Hypothalamus (tissue), 51 donors: ENCODE data around the gene EXOSC5.

ENCODE experiments used
- DNase-seq, 51 donors: peaks; one replicate each; lab custom pipeline; 2025; lab: John Stamatoyannopoulos, UW

The EXOSC5 gene

DNA sequence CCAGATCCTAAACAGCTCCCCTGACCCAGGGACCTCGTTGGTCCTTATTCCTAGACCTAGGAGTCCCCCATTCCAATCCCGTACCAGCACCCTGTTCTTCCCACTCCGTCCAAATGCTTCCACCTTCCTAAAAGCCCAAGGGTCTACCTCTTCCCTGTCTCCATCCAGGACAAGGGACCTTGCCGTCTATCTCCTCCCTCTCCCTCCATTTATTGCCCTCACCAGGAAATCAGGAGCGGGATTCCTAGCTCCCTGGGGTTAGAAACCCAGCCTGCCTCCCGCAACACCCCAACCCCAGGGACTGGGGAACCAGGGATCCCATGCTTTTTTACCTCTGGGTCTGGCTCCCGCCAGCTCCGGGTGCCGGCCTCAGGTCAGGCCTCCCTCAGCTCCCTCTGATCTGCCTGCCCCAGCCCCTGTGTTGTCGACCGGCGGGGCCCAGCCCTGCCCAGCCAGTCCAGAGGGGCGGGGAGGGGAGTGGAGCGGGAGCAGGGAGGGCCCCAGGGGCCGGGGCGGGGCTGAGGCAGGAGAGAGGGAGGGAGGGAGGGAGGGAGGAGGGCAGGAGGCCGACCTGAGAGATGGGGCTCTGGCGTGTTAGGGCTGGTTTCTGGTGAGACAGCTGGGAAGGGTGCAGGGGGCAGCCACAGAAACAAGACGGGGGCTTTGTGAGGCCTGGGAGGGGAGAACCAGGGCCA is 29.9 kb upstream of the EXOSC5 start, which contains the start of gene B3GNT8:
Gene B3GNT8, minus strand, starts transcription at position 423 of the 695 bp plus-strand sequence. CDS start 596 bp downstream, outside the sequence.
- peak in 5 of 51 donors; percentile 1 to 31 (median 19) for DNase-seq

DNA sequence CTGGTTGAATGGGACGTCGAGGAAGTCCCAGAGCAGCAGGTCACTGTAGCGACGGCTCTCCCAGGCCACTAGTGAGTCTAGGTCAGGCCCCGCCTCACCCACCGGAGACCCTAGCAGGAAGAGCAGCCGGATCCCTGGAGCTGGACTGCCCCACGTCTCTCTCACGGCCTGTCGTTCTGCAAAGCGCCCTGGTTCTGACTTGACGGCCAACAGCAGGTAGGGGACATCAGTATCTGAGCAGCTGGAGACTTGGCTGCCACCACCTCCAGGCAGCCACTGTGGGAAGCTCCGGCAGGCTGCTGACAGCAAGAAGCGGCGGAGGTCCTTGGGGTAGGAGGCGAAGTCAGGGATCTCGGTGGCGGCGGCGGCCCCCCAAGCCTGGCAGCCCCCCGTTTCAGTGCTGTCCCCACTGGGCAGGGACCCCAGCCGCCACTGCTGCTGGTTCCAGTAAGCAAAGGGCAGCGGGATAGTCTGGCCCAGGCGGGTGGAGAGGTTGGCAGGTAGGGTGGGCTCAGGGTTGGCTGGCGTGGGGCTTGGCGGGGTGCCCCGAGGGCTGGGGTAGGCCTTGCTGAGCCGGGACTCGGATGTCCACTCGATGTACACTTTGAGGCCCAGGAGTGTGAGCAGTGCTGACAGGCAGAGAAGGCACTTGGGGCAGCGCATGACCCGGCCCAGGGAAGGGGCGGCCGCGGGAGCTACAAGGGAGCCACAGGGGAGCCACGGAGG is 29.1 kb upstream of the EXOSC5 start:
- DNase-seq, result no peak

DNA sequence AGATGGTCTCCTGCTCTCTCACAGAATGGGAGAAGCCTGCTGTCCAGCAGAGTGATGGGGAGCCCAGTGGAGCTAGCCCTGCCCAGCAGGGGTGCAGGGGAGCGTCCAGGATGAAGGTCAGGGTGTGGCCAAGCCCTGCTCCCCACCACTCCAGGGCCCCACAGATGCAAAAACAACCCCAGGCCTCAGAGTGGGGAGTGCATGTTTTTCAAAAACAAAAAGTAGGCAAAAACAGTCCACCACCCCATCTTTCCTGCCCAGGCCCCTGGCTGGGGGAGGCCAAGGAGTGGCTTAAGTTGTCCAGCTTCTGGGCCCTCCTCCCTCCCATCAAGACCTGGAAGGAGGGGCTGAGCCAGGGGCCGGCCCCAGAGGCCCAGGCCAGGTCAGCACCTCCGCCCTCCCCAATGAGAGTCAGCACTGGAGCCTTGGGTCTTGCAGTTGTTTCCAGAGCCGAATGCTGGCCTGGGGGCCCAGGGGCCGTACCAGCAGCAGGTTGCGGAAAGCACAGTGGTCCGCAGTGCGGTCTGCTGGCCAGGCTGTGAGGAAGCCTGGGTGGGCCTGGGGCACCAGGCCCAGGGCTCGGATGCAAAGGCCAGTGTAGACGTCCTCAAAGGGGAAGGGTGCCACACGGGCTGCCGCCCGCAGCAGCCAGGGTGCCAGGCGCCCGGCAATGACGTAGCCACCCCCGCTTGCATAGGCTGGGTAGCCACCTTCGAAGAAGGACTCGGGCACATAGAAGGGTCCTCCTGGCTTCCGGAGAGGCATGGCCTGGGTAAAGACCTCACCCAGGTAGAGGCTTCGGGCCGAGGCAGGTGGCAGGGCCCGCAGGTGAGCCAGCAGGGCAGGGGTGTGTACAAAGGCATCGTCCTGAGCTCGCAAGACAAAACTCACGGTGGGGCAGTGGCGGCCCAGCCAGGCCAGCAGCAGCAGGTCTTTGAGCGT is 28.3 kb upstream of the EXOSC5 start:
- no peak for DNase-seq

DNA sequence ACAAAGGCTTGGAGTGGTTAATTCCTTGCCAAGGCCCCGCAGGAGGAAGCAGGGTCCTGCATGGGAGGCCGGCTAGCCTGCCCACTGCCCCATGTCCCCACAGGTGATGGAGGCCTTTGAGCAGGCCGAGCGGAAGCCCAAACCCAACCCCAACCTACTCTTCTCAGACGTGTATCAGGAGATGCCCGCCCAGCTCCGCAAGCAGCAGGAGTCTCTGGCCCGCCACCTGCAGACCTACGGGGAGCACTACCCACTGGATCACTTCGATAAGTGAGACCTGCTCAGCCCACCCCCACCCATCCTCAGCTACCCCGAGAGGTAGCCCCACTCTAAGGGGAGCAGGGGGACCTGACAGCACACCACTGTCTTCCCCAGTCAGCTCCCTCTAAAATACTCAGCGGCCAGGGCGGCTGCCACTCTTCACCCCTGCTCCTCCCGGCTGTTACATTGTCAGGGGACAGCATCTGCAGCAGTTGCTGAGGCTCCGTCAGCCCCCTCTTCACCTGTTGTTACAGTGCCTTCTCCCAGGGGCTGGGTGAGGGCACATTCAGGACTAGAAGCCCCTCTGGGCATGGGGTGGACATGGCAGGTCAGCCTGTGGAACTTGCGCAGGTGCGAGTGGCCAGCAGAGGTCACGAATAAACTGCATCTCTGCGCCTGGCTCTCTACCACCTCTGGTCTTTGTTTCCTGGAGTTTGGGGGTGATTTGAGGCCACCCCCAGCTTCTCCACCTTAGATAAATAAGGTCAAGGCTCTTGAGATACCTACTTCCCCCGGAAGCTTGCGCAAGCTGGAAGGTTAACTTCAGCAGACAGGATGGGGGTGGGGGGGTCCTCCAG is 27.4 kb upstream of the EXOSC5 start:
- DNase-seq, result no peak

DNA sequence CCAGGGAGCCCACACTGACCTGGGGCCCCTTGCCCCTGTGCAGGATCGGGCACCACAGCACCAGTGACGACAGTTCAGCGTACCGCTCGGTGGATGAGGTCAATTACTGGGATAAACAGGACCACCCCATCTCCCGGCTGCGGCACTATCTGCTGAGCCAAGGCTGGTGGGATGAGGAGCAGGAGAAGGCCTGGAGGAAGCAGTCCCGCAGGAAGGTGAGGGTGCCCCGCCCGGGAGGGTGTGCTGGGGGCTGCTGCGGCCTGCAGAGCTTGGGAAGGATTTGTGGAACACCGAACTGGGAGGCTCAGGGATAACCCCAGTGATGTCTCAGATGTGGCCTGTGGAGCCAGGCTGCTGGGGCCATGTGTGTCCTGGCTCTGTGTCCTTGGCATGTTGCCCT is 25.8 kb upstream of the EXOSC5 start:
- no peak for DNase-seq

DNA sequence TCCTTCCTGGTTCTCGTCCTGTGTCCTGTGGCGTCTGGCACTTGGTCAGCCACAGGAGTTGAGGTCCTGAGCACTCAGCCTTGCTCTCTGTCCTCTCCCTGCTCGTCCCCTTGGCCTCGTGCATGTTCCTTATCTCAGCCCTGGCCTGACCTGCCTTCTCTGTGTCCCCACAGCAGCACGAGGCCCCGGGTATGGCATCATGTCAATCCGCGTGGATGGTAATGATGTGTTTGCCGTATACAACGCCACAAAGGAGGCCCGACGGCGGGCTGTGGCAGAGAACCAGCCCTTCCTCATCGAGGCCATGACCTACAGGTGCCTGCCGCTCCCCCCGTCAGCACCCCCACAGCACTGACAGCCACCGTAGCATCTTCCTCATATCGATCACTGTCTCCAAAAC is 25.3 kb upstream of the EXOSC5 start:
- no peak for DNase-seq

DNA sequence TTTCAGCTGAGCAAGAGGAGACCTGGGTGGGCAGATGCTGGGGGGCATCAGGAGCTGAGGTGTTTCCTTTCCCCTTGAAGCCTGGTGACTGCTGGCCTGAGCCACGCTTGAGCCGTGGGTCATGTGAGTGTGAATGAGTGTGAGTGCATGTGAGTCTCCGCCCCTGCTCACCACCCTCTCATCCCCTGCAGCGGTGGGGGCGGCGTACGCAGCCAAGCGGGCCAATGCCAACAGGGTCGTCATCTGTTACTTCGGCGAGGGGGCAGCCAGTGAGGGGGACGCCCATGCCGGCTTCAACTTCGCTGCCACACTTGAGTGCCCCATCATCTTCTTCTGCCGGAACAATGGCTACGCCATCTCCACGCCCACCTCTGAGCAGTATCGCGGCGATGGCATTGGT is 24.8 kb upstream of the EXOSC5 start:
- DNase-seq, result no peak

DNA sequence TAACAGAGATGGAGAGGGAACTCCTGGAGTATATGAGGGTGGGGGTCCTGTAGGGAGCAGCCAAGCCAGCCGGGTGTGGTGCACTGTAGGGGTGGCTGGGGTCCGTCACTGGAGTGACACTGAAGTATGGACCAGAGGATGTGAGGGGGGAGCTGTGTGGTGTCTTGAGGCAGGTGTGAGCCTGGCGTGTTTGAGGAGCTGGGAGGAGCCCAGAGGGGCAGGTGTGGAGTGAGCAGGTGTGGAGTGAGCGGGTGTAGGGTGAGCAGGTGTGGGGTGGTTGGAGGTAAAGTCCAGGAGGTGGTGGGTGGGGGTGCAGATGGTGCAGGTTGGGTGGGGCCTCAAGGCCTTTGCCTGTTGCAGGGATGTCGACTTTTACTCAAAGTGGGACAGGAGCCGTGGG is 24.2 kb upstream of the EXOSC5 start:
- DNase-seq, result no peak

DNA sequence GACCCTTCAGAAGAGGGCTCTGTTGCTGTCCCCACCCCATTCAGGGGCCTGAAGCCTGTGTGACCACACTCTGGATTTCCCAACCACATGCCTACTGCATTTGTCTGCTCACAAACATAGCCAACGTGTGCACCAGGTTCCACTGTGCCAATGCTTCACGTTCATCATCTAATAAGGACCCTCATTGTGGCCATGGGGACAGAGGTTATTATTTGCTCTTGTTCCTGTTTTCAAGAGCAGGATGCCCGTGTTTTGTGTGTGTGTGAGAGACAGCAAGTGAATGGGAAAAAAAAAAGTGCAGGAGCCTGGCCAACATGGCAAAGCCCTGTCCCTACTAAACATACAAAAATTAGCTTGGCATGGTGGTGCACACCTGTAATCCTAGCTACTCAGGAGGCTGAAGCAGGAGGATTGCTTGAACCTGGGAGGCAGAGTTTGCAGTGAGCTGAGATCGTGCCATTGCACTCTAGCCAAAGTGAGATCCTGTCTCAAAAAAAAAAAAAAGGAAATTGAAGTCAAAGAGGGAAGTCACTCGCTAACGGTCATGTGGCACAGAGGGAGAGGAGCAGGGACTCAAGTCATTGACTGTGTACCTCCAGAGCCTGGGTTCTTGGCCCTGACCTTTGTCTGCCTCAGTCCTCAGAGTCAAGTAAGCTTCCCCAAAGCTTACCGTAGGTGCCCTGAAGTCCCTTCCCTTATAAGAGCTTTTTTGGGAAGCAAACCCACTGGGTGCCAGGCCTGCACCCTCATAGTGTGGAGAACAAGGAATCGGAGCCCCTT is 23.1 kb upstream of the EXOSC5 start:
- DNase-seq, result peak in 3 of 51 donors; percentile 9 to 13 (median 11)

DNA sequence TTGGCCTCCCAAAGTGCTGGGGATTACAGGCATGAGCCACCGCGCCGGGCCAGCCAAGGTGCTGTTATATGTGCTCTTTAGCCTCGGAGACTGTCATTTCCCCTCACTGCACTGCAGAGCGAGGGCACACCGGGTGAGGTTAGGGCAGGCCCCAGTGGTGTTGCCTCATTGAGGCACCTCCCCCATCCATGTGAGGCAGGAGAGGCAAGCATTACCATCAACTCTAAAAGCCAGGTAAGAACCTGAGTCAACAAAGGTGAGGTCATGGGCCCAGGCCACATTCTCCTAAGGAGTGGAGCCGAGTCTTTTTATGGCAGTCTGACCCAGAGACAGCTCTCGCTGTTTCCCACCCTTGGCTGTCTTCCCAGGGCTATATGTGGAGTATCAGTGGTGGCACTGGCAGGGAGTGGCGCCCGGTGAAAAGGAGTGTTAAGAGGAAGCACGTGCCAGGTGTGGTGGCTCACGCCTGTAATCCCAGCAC is 19.1 kb upstream of the EXOSC5 start:
- DNase-seq, result no peak

DNA sequence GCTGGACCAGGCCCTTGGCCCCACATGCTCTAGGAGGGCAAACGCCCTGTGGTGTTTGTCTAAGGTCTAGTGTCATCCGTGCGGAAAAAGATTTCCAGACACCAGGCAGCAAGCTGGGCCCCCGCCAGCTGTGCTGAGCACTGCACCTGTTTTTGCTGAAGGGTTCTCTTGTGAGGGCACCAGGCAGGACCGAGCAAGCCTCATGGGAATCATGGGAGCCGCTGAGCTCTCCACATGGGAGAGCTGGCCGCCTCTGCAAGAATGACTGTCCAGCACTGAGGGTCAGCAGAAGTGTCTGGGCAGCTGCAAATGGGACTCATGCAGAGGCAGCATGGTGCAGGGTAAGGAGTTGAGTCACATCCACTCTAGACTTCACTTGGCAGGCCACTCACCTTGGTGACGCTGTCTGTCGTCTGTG is 18.0 kb upstream of the EXOSC5 start:
- DNase-seq, result no peak

DNA sequence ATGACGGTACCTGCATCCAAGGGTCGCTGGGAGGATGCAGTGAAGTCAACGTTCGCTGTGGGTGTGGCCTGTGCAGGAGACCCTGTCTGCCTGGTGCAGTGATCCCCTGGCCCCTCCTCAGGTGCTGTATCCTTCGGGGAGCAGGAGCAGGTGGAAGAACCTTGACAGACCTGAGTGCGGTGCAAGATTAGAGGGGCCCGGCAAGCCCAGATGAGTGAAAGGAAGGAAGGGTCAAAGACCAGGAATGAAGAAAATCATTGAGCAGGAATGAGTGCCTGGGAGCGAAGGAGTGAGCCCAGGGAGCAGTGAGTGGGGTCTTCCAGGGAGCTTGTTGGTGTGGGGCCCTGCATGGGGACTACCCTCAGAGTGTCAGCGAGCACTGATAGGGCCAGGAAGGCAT is 17.3 kb upstream of the EXOSC5 start:
- no peak for DNase-seq

DNA sequence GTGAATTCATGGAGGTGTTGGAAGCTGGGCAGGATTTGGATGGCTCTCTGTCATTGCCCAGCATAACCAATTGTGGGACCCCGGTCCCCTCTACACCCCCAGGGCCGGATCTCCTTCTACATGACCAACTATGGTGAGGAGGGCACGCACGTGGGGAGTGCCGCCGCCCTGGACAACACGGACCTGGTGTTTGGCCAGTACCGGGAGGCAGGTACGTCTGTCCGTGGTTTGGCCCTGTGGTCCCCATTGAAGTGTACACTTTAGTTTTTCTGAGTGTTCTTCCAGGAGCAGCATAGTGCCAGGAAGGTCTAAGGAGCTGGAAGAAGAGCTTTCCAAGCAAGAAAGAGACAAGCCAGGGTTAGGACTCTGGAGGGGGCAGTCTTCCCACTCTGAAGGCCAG is 16.8 kb upstream of the EXOSC5 start:
- DNase-seq, result no peak

DNA sequence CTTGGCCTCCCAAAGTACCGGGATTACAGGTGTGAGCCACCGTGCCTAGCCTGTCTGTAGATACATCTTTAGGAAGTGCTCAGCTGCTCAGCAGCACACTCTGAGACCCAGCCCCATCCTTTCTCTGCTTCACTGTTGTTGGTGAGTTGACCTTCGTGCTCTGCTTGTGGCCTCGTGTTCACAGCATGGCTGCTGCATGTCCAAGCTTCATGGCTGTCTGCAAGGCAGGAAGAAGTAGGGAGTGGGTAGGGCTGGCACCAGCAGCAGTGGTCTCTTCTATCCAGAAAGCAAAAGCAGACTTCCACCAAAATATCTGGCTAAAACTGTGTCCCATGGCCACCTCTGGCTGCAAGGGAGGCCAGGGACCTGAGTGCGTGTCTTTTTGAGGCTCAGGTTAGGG is 15.8 kb upstream of the EXOSC5 start:
- DNase-seq, result no peak

DNA sequence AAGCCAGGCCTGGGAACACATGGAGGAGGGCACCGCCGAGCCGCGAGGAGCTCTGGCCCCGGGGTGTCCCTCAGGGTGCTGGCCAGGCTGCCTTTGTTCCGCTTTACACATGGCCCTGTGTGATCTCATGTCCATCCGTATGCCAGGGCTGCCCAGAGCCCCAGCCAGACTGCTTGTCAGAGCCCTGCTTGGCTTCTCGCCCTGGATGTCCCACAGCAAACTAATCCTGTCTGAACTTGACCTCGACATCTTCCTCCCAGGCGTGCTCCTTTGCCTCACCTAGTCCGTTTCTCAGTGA is 14.8 kb upstream of the EXOSC5 start:
- peak in 32 of 51 donors; percentile 0 to 80 (median 36) for DNase-seq

DNA sequence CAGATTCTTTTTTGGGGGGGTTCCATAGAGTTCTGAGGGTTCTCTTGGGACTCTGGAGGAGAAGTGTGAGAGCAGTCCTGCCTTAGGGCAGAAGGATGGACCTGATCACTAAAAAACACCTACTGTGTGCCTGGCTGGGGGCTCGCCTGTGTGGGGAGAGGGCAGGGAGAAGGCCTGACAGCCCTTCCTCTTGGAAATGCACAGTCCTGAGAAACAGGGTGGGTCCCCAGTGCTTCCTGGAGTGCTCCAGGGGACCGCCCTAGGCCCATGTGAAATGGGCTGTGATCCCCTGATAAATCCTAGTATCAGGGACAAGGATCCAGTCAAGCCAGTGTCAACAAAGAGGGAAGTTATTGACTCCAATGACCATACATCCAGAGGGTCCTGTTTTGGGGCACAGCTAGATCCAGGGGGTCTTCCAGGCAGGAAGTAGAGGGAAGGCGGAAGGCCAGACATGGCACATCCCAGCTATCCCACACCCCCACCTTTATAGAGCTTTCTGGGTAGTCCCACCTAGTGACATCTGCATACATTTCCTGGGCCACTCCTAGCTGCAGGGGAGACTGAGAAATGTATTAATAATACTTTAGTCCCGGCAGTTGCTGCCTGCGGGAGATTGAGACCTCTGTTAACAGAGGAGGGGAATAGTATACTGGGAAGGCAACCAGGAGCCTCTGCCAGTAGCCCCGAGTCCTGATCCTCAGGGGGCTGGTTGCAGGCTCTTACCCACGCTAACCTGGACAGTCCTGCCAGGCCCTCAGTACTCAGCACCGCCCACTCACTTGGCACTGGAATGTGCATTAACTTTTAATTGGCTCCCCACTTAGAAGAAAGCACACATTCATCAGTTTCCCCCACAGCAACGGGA is 14.2 kb upstream of the EXOSC5 start:
- DNase-seq, result no peak

DNA sequence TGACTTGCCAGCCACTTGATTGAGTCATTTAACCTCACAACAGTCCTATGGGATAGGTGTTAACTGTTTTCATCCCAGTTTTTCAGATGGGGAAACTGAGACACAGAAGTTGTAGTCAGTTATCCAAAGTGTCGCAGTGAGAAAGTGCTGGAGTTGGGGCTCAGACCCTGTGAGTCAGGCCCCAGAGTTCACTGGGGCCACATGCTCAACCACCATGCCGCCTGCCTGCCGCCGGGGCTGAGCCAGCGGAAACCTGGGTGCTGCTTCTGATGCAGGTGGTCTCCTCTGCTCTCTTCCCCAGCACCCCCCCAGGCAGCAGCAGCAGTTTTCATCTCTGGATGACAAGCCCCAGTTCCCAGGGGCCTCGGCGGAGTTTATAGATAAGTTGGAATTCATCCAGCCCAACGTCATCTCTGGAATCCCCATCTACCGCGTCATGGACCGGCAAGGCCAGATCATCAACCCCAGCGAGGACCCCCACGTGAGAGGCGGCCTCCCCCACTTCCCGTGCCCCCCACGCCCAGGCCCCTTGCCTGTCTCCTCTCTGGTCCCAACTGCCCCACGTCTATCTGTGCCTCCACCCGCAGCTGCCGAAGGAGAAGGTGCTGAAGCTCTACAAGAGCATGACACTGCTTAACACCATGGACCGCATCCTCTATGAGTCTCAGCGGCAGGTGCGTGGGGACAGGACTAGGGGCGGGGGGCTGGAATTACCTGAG is 13.3 kb upstream of the EXOSC5 start:
- DNase-seq, result no peak

DNA sequence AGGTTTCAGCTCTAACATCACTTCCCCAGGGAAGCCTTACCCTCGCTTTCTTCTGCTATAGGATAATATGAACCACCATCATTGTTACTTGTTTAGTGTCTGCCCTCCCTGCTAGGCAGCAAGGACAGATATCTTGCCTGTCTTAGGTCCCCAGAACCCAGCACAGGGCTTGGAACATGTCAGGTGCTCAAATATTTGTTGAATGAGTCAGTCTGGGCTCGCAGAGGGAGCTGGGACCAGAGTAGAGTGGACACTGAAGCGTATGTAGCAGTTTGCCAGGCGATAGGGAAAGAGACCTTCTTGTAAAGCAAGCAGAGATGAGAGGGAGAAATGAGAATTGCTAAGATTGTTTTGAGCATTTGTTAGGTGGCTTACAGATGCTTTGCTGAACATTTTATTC is 12.1 kb upstream of the EXOSC5 start:
- DNase-seq, result peak in 2 of 51 donors; percentile 3 to 46
